HepG2 (cell line): Measurements from ENCODE around the gene CCDC121. TPM values are rescaled to one million over a fixed set of nuclear protein-coding genes. Genes with fewer than 3 reads are reported as not detected.

Source experiments
- ARNT2 ChIP-seq: sonication (generic); formaldehyde crosslinking; IDR thresholded peaks from 2 replicates; pipeline ENCODE4 v1.8.0; 2022; ENCODE audit warnings: mild to moderate bottlenecking, low read depth, missing genetic modification reagents, moderate library complexity
- FOXA1 ChIP-seq, 2 experiments: fragments of 450-650 bp in 1 of 2; sonication (generic) in 1 of 2; formaldehyde crosslinking in 1 of 2; IDR thresholded peaks; 2 replicates each; pipeline versions ENCODE4 v1.4.0 to v1.6.1; 2016 to 2020; ENCODE audit warnings: missing genetic modification reagents in 1 of 2
- GTF3A ChIP-seq: sonication (generic); formaldehyde crosslinking; conservative IDR thresholded peaks from 2 replicates; pipeline ENCODE4 v1.4.0; 2020; ENCODE audit warnings: mild to moderate bottlenecking, missing genetic modification reagents
- NR2C2 ChIP-seq: sonication (generic); formaldehyde crosslinking; IDR thresholded peaks from 2 replicates; pipeline ENCODE4 v1.4.0; 2020; ENCODE audit warnings: missing genetic modification reagents, mild to moderate bottlenecking, moderate library complexity, borderline replicate concordance
- SALL1 ChIP-seq: sonication (generic); formaldehyde crosslinking; IDR thresholded peaks from 2 replicates; pipeline ENCODE4 v1.8.0; 2022; ENCODE audit warnings: mild to moderate bottlenecking, missing genetic modification reagents
- SIN3A ChIP-seq: IDR thresholded peaks from 2 replicates; pipeline ENCODE4 v1.6.1; 2011; ENCODE audit warnings: low read depth, mild to moderate bottlenecking, control low read depth, low read length, borderline replicate concordance
- SP4 ChIP-seq: sonication (generic); formaldehyde crosslinking; IDR thresholded peaks from 2 replicates; pipeline ENCODE4 v1.8.1; 2023; ENCODE audit warnings: mild to moderate bottlenecking, missing genetic modification reagents
- ZBTB43 ChIP-seq: sonication (generic); formaldehyde crosslinking; conservative IDR thresholded peaks from 2 replicates; pipeline ENCODE4 v1.4.0; 2020; ENCODE audit warnings: missing genetic modification reagents
- ZNF350 ChIP-seq: sonication (generic); formaldehyde crosslinking; IDR thresholded peaks from 2 replicates; pipeline ENCODE4 v1.4.0; 2020; ENCODE audit warnings: mild to moderate bottlenecking, low read depth, missing genetic modification reagents, borderline replicate concordance
- ZNF513 ChIP-seq: sonication (generic); formaldehyde crosslinking; conservative IDR thresholded peaks from 2 replicates; pipeline ENCODE4 v1.5.0; 2020; ENCODE audit warnings: missing genetic modification reagents
- ZNF619 ChIP-seq: sonication (generic); formaldehyde crosslinking; IDR thresholded peaks from 2 replicates; pipeline ENCODE4 v1.4.0; 2020; ENCODE audit warnings: mild to moderate bottlenecking, missing genetic modification reagents
- ZSCAN31 ChIP-seq: sonication (generic); formaldehyde crosslinking; IDR thresholded peaks from 2 replicates; pipeline ENCODE4 v1.5.0; 2020; ENCODE audit warnings: low read depth, mild to moderate bottlenecking, missing genetic modification reagents
- polyA plus RNA-seq, 8 experiments: library from polyadenylated mRNA; depleted of rRNA in 3 of 8; stranded (reverse) in 7 of 8; unstranded in 1 of 8; fragments of >200 nt; fragmentation: Illumina TruSeq in 4 of 8; extraction: Trizol in 4 of 8; gene quantifications; 2 replicates each; pipeline versions ENCODE4 v1.2.1 to v1.2.3, GENCODE V29; 2011 to 2016; ENCODE audit warnings: low read depth in 4 of 8, missing spikeins in 1 of 8, mixed read lengths in 1 of 8; ENCODE audit not compliant: insufficient read depth in 1 of 8
- total RNA-seq, 5 experiments: library from RNA; depleted of rRNA; stranded (reverse); fragments of >200 nt; fragmentation: Illumina TruSeq; extraction: Trizol; gene quantifications; 2 replicates each; pipeline ENCODE4 v1.2.3, GENCODE V29; 2016; ENCODE audit warnings: low read depth in 1 of 5
- TF ChIP-seq, protein P1 (sequence below): IDR thresholded peaks from 2 replicates; pipeline ENCODE4 v1.6.1; 2016; ENCODE audit warnings: low read depth, missing genetic modification reagents, missing compliant biosample characterization
- TF ChIP-seq, protein P2 (sequence below): sonication (generic); formaldehyde crosslinking; IDR thresholded peaks from 2 replicates; pipeline ENCODE4 v1.4.0; 2020; ENCODE audit warnings: missing genetic modification reagents

Gene CCDC121
- total and polyA plus RNA-seq, 2 of the 13 experiments (the other 11 are each of a cell fraction or from before 2014, with no cell fraction given), result 1.9 to 3.0 TPM

GRCh38 chr2:27582695-27583389 is 46.0 kb downstream of the CCDC121 start, which contains the start of gene ZNF512 (continued):
- TF ChIP-seq, protein P1, sequence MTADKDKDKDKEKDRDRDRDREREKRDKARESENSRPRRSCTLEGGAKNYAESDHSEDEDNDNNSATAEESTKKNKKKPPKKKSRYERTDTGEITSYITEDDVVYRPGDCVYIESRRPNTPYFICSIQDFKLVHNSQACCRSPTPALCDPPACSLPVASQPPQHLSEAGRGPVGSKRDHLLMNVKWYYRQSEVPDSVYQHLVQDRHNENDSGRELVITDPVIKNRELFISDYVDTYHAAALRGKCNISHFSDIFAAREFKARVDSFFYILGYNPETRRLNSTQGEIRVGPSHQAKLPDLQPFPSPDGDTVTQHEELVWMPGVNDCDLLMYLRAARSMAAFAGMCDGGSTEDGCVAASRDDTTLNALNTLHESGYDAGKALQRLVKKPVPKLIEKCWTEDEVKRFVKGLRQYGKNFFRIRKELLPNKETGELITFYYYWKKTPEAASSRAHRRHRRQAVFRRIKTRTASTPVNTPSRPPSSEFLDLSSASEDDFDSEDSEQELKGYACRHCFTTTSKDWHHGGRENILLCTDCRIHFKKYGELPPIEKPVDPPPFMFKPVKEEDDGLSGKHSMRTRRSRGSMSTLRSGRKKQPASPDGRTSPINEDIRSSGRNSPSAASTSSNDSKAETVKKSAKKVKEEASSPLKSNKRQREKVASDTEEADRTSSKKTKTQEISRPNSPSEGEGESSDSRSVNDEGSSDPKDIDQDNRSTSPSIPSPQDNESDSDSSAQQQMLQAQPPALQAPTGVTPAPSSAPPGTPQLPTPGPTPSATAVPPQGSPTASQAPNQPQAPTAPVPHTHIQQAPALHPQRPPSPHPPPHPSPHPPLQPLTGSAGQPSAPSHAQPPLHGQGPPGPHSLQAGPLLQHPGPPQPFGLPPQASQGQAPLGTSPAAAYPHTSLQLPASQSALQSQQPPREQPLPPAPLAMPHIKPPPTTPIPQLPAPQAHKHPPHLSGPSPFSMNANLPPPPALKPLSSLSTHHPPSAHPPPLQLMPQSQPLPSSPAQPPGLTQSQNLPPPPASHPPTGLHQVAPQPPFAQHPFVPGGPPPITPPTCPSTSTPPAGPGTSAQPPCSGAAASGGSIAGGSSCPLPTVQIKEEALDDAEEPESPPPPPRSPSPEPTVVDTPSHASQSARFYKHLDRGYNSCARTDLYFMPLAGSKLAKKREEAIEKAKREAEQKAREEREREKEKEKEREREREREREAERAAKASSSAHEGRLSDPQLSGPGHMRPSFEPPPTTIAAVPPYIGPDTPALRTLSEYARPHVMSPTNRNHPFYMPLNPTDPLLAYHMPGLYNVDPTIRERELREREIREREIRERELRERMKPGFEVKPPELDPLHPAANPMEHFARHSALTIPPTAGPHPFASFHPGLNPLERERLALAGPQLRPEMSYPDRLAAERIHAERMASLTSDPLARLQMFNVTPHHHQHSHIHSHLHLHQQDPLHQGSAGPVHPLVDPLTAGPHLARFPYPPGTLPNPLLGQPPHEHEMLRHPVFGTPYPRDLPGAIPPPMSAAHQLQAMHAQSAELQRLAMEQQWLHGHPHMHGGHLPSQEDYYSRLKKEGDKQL (CRISPR knock-in tag), result no peak
- TF ChIP-seq SP4 (CRISPR knock-in tag) (peak; percentile 86), ARNT2 (CRISPR knock-in tag) (peak; percentile 56; the same call in 1 of the 2 replicates), ZBTB43 (CRISPR knock-in tag) (peak; percentile 40; the same call in 1 of the 2 replicates), ZNF619 (CRISPR knock-in tag) (no peak), ZSCAN31 (0 out of 2 replicates have a peak, but pooled peaks have one; percentile 85), FOXA1 (IDR thresholded peaks at IDR 0.05) (no peak), FOXA1 (CRISPR knock-in tag; IDR thresholded peaks at IDR 0.05) (no peak), NR2C2 (CRISPR knock-in tag) (peak; percentile 83; the same call in 1 of the 2 replicates), GTF3A (CRISPR knock-in tag) (no peak), SIN3A (peak; percentile 94; the same call in 1 of the 2 replicates), ZNF350 (CRISPR knock-in tag) (peak; percentile 87; the same call in 1 of the 2 replicates), SALL1 (CRISPR knock-in tag) (peak; percentile 90; the same call in 1 of the 2 replicates), ZNF513 (CRISPR knock-in tag) (0 out of 2 replicates have a peak, but pooled peaks have one; percentile 84)
- TF ChIP-seq, protein P2, sequence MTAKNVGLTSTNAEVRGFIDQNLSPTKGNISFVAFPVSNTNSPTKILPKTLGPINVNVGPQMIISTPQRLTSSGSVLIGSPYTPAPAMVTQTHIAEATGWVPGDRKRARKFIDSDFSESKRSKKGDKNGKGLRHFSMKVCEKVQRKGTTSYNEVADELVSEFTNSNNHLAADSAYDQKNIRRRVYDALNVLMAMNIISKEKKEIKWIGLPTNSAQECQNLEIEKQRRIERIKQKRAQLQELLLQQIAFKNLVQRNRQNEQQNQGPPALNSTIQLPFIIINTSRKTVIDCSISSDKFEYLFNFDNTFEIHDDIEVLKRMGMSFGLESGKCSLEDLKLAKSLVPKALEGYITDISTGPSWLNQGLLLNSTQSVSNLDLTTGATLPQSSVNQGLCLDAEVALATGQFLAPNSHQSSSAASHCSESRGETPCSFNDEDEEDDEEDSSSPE (CRISPR knock-in tag), result peak; percentile 64
